SK-MEL-5 (cell line): ENCODE data around the gene PRKAA1. TPM values are rescaled to one million over a fixed set of nuclear protein-coding genes. Genes with fewer than 3 reads are reported as not detected.
"Not testable (repeated sequence)": the region's sequence is repeated elsewhere in the genome, so short reads cannot be mapped to it uniquely, and the experiment has no call there.

Source experiments
- DNase-seq: peaks from one replicate; pipeline ENCODE4 v3.0.0-alpha.2; 2016; ENCODE audit warnings: low read depth, low spot score
- in situ Hi-C: cut with HindIII; loops from 2 replicates; pipeline ENCODE4 v1.10.0; 2016; ENCODE audit warnings: low sequenced_read_pairs, high pct_unique_total_duplicates, low pct_unique_long_range_greater_than_20kb
- total RNA-seq: library from RNA; depleted of rRNA; stranded (reverse); fragments of >200 nt; shearing (Covaris generic); gene quantifications from 2 replicates; pipeline ENCODE4 v1.2.3, GENCODE V29; 2014

The PRKAA1 gene
- total RNA-seq, 1 experiment from 2014 or later, result 96.9 TPM

DNA sequence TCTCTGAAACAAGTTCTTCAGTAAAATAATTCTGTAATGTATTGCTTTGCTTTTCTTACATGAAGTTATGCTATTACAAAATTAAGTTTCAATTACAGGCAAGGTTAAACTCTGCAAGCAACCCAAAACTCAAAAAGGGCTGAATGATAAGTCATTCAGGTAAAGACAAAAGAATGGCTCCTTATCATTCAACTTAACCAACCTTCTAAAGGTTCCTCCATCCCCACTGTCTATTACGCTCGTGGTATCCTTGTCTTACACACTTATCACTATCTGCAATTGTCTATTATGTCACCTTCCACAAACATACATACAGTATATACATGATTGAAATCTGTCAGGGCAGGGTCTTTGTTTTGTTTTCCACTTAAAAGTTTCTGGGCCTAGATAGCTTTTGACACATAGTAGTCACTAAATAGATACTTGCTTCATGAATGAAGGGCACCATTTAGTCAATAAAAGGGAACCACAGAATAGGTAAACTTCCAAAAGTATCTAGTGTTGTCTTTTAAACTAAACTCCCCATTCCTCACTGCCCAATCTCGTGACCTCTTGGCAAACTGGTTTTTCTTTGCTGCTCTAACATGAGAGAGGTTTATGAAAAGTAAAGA is 30.0 kb upstream of the PRKAA1 start:
- in situ Hi-C loops, result no loop called here
- no peak for DNase-seq

DNA sequence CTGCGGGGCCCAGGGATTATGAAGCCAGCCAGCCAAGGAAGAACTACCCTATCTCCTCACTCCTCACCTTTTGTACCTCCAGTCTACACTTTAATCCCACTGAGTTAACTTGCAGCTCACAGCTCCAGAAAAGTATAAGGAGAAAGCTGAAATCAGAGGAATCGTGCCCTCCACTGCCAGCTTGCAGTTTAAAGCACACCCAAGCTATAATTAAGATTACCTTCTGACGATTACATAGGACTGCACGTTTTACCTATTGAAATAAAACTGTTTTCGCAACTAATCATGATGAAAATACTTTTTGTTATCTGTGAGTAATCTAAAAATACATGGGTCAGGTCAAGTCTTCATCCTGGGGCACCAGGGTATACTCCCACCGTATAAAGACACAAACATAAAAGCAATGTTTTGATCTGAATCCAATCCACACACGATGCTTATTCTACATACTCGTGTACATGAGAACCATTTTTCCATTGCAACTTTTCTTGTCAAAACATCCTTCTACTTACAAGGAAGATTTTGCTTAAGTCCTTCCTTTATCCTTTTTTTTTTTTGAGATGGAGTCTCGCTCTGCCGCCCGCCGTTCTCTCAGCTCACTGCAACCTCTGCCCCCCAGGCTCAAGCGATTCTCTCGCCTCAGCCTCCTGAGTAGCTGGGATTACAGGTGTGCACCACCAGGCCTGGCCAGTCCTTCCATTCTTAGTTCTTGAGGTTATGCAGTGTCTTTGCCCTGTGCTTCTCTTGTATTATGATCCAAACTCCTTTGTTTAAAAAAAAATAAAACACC is 29.2 kb upstream of the PRKAA1 start:
- no peak for DNase-seq
- in situ Hi-C loops, result no loop called here

DNA sequence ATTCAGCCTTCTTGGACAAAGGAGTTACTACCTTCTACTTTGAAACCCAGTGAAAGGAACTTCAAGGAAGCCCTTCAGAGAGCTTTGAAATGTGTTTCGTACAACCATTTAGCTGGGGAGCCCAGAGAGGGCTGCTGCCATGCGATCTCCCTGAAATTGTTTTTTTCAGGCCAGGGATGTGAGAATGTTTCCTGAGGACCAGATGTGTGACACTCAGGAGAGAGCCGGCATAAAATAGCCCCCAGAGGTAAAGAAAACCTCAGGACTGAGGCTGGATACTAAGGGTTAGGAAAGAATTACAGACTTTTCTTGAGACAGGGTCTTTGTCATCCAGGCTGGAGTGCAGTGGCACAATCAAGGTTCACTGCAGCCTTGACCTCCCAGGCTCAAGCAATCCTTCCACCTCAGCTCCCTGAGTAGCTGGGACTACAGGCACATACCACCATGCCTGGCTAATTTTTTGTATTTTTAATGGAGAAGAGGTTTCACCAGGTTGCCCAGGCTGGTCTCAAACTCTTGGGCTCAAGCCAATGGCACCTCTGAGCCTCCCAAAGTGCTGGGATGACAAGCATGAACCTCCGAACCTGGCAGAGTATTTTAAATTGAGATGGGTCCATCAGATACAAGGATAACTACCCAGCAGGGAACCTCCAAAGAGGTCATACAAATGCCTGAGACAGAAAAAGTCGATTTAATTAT is 28.5 kb upstream of the PRKAA1 start:
- DNase-seq, result no peak
- in situ Hi-C loops, result no loop called here

DNA sequence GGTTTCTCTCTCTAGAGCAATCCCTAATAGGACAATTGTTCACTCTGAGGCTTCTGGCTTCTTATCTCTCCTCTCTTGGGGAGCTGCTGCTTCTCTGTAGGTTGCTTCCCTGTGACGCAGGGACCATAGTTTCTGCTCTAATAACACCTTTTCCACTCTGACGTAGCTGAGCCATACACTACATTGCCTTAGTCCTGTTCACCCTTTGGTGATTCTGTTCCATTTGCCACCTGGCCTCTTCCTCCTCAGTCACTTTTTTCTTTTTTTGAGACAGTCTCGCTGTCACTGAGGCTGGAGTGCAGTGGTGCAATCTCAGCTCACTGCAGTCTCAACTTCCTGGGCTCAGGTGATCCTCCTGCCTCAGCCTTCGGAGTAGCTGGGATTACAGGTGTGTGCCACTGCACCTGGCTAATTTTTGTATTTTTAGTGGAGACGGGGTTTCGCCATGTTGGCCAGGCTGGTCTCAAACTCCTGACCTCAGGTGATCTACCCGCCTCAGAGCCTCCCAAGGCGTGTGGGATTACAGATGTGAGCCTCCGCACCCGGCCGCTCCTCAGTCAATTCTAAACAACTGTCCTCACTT is 27.4 kb upstream of the PRKAA1 start:
- in situ Hi-C loops, DNase-seq: not testable (repeated sequence)

DNA sequence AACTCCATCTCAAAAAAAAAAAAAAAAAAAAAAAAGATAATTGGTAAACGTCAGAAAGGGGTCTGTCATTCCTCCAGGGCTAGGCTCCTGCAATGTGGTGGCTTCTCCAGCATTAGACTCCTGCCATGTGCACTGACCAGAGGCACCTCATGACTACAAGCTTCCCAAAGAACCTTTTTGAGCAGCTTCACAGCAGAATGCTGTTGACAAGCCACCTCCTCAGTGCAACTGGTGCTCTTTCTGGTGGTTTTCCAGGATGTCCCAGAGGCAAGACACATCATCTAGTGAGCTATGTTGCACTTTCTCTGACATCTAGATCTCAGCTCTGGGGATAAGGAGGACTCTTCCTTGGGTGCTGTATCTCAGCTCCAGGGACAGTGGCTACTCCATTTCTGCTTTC is 25.3 kb upstream of the PRKAA1 start:
- in situ Hi-C loops, result no loop called here
- peak; percentile 42 for DNase-seq

DNA sequence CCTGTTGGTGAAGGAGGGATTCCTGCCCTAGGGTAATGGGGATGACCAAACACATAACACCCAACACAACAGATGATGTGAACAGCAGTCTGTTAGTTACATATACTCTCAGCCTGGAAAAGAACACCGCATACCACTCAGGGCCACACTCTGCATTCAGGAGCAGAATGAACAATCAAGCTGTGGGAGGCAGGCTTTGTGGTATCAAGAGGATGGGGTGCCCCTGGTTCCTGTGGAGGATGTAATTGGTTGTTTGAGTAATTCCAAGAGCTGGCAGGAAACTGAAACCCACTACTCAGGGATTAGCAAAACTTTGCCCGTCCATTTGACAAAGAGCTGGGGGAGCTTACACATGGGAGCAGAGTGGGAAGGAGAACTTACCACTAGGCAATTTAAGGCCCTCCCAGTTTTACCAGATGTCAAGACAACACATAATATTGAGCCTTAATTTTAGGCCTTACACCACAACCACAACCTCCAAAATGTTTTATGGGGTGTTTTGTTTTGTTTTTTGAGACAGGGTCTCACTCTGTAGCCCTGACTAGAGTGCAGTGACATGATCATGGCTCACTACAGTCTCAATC is 15.6 kb upstream of the PRKAA1 start:
- no peak for DNase-seq
- in situ Hi-C loops, result no loop called here

DNA sequence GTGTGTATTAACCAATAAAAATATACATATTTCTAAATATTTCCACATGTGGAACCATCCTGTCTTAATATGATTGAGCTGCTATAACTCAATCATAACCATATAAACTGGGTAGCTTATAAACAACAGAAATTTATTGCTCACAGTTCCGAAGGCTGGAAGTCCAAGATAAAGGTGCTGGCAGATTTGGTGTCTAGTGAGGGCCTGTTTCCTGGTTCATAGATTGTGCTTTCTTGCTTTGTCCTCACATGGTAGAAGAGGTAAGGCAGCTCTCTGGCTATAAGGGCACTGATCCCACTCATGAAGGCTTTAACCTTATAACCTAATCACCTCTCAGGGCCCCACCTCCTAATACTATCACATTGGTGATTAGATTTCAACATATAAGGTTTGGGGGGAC is 14.0 kb upstream of the PRKAA1 start:
- in situ Hi-C loops, result no loop called here
- no peak for DNase-seq

DNA sequence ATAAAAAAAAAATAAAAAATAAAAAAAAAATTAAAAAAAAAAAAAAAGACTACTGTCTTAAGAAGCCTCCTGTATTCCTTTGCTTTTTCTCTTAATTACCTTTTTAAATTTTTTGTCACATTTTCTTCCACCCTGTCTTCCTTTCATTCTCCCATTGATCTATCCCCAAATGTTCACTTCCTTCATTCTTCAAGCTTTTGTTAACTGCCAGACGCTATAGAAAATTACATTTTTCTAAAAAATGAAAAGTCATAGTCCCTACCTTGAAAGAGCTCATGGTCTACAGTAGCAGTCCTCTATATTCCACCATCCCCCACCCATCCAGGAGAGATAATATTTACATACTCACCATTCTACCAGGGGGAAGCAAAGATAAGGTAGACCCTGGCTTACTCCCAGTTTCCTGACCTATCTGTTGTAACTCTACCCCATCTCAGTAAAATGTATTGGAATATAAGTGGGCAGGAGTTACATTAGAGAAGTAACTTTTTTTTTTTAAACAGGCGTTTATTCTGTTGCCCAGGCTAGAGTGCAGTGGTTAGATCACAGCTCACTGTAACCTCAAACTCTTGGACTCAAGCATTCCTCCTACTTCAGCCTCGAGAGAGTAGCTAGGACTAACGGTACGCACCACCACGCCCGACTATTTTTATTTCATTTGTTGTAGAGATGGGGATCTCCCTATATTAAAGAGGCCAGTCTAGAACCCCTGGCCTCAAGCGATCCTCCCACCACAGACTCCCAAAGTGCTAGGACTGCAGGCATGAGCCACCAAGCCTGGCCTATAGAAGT is 3.8 kb upstream of the PRKAA1 start:
- in situ Hi-C loops, result no loop called here
- no peak for DNase-seq

DNA sequence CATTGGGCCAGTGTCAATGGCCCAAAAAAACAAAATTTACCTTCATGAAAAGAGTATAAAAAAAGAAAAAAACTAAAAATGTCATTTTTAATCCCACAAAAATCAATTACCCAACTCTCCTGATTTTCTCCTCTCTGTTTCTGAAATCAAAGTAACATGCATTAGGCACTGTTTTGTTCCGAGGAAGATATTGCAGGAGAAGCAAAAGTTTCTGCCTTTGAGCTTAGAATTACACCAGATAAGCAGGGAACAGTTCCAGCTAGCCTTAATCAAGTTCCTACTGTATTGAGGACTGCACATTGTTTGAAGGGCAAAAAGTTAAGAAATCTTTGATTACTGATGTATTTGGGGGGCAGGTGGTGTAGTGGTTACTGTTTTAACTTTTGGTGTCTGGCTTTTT is 1.1 kb upstream of the PRKAA1 start:
- no peak for DNase-seq
- in situ Hi-C loops, result no loop called here

DNA sequence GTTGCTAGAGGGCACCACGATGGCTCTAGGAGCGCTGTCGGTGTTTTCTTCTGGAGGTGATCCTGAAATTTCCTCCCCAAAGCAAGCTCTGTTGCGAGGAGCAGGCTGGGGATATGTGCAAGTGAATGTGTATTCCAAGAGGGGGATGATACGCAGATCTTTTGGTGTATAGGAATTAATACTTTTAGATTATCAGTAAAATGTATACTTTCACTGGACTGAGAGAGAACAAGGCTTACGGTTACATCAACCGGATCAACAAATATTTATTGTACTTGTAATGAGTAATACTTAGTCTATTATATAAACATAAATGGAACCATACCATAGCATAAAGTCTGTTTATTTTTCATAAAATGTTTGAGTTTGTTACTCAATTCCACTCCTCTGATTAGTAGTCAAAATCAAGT is 632 bp upstream of the PRKAA1 start:
- in situ Hi-C loops, result no loop called here
- peak; percentile 79 for DNase-seq

DNA sequence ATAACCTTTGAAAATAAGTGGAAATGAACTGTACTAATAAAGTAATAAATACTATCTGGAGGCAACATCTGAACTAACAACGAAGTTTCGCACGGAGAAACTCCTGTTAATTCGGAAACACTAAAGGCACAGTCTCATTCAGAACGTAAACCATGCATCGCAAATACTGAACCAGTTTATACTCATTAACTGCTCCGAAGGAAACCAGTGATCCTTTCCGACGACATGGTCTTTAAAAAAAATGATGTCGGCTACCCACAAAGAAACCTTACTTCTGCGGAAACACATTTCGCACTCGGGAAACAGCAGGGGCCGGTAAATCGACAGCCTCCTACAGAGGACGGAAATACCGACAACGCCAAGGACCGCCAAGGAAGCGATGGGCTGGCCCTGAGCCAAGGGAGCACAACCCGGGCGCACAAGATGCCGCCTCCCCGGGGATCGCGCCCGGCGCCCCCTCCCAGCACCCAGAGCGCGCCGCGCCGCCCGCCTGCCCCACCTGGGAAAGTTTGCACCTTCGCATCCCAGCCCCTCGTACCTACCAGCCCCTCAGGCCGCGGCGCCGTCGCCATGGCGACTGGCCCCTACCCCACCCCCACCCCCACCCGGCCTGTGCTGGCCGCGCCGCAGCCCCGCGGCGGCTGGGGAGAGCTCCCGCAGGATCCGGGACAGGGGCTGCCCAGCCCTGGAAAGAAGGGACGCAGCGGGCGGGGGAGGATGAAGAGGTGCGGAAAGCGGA is 732 bp downstream of the PRKAA1 start:
- DNase-seq, result peak; percentile 79
- in situ Hi-C loops, result no loop called here

DNA sequence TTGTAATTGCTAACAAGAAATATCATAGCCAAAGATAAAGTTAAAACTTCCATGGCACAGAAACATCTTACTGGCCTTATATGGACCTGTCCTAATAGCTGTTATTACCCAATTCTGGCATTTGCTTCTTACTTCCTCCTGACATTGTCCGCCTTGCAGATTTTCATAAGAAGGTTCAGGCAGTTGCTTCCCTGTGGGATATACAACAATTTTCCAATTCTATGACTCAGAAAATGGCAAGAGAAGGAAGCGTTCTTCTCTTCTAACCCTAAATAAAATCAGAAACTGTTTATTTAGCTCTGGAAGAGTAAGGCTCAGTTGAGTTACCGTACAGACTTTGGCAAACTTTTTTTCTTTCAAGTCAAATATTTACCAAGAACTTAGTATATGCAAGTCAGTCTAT is 1.7 kb downstream of the PRKAA1 start:
- DNase-seq, result no peak
- in situ Hi-C loops, result no loop called here

DNA sequence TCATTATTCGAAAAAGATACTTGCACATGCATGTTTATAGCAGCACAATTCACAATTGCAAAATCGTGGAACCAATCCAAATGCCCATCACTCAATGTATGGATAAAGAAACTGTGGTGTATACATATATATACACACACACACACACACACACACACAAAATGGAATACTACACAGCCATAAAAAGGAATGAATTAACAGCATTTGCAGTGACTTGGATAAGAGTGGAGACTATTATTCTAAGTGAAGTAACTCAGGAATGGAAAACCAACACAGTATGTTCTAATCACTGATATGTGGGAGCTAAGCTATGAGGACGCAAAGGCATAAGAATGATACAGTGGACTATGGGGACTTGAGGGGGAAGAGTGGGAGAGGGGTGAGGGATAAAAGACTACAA is 3.3 kb downstream of the PRKAA1 start:
- in situ Hi-C loops, DNase-seq: not testable (repeated sequence)

DNA sequence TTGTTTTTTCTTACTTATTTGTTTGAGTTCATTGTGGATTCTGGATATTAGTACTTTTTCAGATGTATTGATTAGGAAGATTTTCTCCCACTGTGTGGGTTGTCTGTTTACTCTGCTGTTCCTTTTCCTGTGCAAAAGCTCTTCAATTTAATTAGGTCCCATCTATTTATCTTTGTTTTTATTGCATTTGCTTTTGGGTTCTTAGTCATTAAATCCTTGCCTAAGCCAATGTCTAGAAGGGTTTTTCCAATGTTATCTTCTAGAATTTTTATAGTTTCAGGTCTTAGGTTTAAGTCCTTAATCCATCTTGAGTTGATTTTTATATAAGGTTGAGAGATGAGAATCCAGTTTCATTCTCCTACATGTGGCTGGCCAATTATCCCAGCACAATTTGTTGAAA is 3.8 kb downstream of the PRKAA1 start:
- DNase-seq, in situ Hi-C loops: not testable (repeated sequence)

DNA sequence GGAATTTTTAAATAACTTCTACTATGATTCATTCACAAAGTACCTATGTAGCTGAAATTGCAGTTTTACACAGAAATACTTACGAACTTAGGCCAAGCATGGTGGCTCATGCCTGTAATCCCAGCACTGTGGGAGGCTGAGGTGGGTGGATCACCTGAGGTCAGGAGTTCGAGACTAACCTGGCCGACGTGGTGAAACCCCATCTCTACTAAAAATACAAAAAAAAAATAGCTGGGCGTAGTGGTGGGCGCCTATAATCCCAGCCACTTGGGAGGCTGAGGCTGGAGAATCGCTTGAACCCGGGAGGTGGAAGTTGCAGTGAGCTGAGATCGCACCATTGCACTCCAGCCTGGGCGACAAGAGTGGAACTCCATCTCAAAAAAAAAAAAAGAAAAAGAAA is 5.5 kb downstream of the PRKAA1 start:
- DNase-seq, in situ Hi-C loops: not testable (repeated sequence)

DNA sequence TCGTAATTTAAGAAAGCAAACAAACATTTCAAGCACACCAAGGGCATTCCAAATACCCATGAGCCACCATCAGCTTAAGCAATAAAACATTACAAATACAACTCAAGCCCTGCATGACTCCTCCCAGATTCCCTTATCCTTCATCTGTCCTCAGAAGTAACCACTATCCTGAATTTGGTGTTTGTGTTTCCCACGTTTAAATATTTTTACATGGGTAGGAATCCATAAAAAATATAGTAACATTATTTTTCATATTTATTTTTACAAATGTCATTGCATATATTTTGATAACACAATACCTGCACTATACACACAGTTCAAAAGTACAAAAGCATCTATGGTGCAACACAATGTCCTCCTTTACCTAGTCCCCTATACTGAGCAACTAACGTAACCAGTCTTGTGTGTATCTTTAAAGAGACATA is 6.4 kb downstream of the PRKAA1 start:
- in situ Hi-C loops, result no loop called here
- no peak for DNase-seq
